ENCODE results near the gene WDR48.

WDR48 gene

DNA sequence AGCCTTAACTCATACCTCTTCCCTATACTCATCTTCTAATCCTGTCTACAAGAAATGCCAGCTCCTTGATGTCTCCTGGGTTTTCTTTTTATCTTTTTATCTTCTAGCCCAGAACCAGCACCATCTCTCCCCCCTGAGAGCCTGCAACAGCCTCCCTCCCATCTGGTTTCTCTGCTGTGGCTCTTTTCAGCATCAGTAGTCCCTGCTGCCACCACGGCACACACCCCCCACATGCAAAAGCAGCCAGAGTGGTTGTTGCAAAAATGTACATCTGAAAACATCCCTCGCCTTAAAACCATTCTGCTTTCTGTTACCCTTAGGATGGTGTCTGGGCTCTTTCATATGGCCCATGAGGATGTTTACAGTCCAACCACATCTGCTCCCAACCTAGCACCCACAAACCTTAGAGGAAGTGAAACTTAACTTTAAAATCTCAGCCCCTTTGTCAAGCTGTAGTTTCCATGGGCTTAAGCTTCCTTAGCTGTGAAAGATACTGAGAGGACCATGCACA lies 56.4 kb downstream of the WDR48 start:
- Histone ChIP-seq H3K4me2 (ENCODE audit: low read length) (peak overlapping the region; percentile 83), H3K4me3 (ENCODE audit: low read depth, low read length, poor library complexity, severe bottlenecking) (peak overlapping the region; percentile 77), H3K4me1 (ENCODE audit: insufficient read depth, low read length, severe bottlenecking) (peaks cover 33% of the 10 kb centered on the region), H4K20me1 (ENCODE audit: insufficient read depth, low read length) (no peaks in the 10 kb centered on the region), H3K27ac (ENCODE audit: low read depth, low read length, poor library complexity, severe bottlenecking) (peak overlapping the region; percentile 76), H3K79me2 (ENCODE audit: insufficient read depth, low read length) (no peaks in the 10 kb centered on the region), H3K9me2 (ENCODE audit: low read depth, low read length) (no peaks in the 10 kb centered on the region), H3K36me3 (ENCODE audit: insufficient read depth, low read length) (no peaks in the 10 kb centered on the region), H2AFZ (ENCODE audit: low read length) (no peak overlapping the region), H3K9ac (ENCODE audit: low read length) (peak overlapping the region; percentile 75; the same call in 1 of the 2 replicates), H3K27me3 (ENCODE audit: insufficient read depth, low read length) (no peaks in the 10 kb centered on the region), H3K9me3 (ENCODE audit: low read length) (no peaks in the 10 kb centered on the region), H3F3A (ENCODE audit: insufficient read depth, low read length) (no peaks in the 10 kb centered on the region)
- TF ChIP-seq EZH2 (IDR thresholded peaks at IDR 0.05; ENCODE audit: borderline replicate concordance, low read length), result no peak

DNA sequence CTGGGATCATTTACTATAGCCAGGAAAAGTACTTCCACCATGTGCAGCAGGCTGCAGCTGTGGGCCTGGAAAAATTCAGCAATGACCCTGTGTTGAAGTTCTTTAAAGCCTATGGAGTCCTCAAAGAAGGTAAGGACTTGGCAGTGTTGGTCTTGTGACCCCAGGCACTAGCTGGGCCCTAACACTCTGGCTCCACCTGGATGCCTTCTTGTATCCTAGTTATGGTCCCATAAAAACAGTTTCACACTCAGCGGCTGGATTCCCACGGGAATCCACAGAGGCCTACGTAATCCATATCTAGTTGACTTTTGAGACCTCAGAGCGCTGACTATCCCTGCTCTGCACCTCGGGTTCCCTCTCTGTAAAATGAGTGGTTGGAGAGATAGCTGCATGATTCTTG lies 57.3 kb downstream of the WDR48 start:
- H3K9ac ChIP-seq (ENCODE audit: low read length), result no peak overlapping the region
- no peak overlapping the region for H3K4me2 ChIP-seq (ENCODE audit: low read length)
- H3K27me3 ChIP-seq (ENCODE audit: insufficient read depth, low read length), result no peaks in the 10 kb centered on the region
- H3F3A ChIP-seq (ENCODE audit: insufficient read depth, low read length), result no peaks in the 10 kb centered on the region
- H3K9me3 ChIP-seq (ENCODE audit: low read length), result no peaks in the 10 kb centered on the region
- H3K79me2 ChIP-seq (ENCODE audit: insufficient read depth, low read length), result no peaks in the 10 kb centered on the region
- no peaks in the 10 kb centered on the region for H3K9me2 ChIP-seq (ENCODE audit: low read depth, low read length)
- H3K4me1 ChIP-seq (ENCODE audit: insufficient read depth, low read length, severe bottlenecking), result peaks cover 33% of the 10 kb centered on the region
- H4K20me1 ChIP-seq (ENCODE audit: insufficient read depth, low read length), result no peaks in the 10 kb centered on the region
- TF ChIP-seq CTCF (IDR thresholded peaks at IDR 0.05; ENCODE audit: low read length) (no peak), EZH2 (IDR thresholded peaks at IDR 0.05; ENCODE audit: borderline replicate concordance, low read length) (no peak)
- H3K4me3 ChIP-seq (ENCODE audit: low read depth, low read length, poor library complexity, severe bottlenecking), result no peak overlapping the region
- H3K36me3 ChIP-seq (ENCODE audit: insufficient read depth, low read length), result no peaks in the 10 kb centered on the region
- no peak overlapping the region for H2AFZ ChIP-seq (ENCODE audit: low read length)
- peak overlapping the region; percentile 76 for H3K27ac ChIP-seq (ENCODE audit: low read depth, low read length, poor library complexity, severe bottlenecking)

DNA sequence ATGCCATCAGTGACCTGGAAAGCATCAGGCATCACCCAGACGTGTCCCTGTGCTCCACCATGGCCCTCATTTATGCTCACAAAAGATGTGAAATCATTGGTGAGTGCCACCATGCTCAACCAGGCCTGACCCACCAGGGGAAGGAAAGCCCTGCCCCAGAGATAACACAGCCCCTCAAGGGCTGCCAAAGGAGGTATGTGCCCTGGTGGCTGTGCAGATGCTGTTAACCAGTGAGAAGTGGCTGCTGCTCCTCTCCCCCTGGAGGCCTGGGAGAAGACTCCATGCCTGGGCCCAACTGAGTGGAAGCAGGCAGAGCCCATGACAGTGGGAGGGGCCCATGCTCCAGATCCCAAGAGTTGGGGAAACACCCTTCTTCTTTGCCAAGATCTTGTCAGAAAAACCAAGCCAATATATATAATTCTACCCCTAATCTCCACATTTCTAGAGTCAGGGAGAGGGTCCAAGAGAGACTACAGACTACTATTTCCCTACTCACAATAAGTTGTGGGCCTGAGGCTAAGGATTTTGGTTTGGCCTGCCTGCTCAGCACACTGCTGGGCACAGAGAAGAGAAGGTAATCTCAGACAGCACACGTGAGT lies 58.3 kb downstream of the WDR48 start:
- peaks cover 32% of the 10 kb centered on the region for H3K4me1 ChIP-seq (ENCODE audit: insufficient read depth, low read length, severe bottlenecking)
- H2AFZ ChIP-seq (ENCODE audit: low read length), result no peak overlapping the region
- H3F3A ChIP-seq (ENCODE audit: insufficient read depth, low read length), result no peaks in the 10 kb centered on the region
- H3K4me2 ChIP-seq (ENCODE audit: low read length), result no peak overlapping the region
- H3K9me3 ChIP-seq (ENCODE audit: low read length), result no peaks in the 10 kb centered on the region
- no peaks in the 10 kb centered on the region for H3K9me2 ChIP-seq (ENCODE audit: low read depth, low read length)
- no peaks in the 10 kb centered on the region for H3K79me2 ChIP-seq (ENCODE audit: insufficient read depth, low read length)
- H3K4me3 ChIP-seq (ENCODE audit: low read depth, low read length, poor library complexity, severe bottlenecking), result no peak overlapping the region
- no peaks in the 10 kb centered on the region for H3K36me3 ChIP-seq (ENCODE audit: insufficient read depth, low read length)
- no peak overlapping the region for H3K9ac ChIP-seq (ENCODE audit: low read length)
- H3K27ac ChIP-seq (ENCODE audit: low read depth, low read length, poor library complexity, severe bottlenecking), result peak overlapping the region; percentile 19
- no peaks in the 10 kb centered on the region for H4K20me1 ChIP-seq (ENCODE audit: insufficient read depth, low read length)
- H3K27me3 ChIP-seq (ENCODE audit: insufficient read depth, low read length), result no peaks in the 10 kb centered on the region
- TF ChIP-seq CTCF (IDR thresholded peaks at IDR 0.05; ENCODE audit: low read length) (no peak), EZH2 (IDR thresholded peaks at IDR 0.05; ENCODE audit: borderline replicate concordance, low read length) (no peak)

- TF ChIP-seq CTCF (IDR thresholded peaks at IDR 0.05; ENCODE audit: low read length), result no peak
- no peak for TF ChIP-seq EZH2 (IDR thresholded peaks at IDR 0.05; ENCODE audit: borderline replicate concordance, low read length)
- Histone ChIP-seq H3K27ac (ENCODE audit: low read depth, low read length, poor library complexity, severe bottlenecking) (no peak overlapping the region), H3K9me2 (ENCODE audit: low read depth, low read length) (no peaks in the 10 kb centered on the region), H2AFZ (ENCODE audit: low read length) (no peak overlapping the region), H3K4me1 (ENCODE audit: insufficient read depth, low read length, severe bottlenecking) (peaks cover 14% of the 10 kb centered on the region), H3K36me3 (ENCODE audit: insufficient read depth, low read length) (no peaks in the 10 kb centered on the region), H3K9me3 (ENCODE audit: low read length) (no peaks in the 10 kb centered on the region), H3K4me2 (ENCODE audit: low read length) (no peak overlapping the region), H3K79me2 (ENCODE audit: insufficient read depth, low read length) (no peaks in the 10 kb centered on the region), H3F3A (ENCODE audit: insufficient read depth, low read length) (no peaks in the 10 kb centered on the region), H4K20me1 (ENCODE audit: insufficient read depth, low read length) (no peaks in the 10 kb centered on the region), H3K4me3 (ENCODE audit: low read depth, low read length, poor library complexity, severe bottlenecking) (no peak overlapping the region), H3K9ac (ENCODE audit: low read length) (no peak overlapping the region), H3K27me3 (ENCODE audit: insufficient read depth, low read length) (no peaks in the 10 kb centered on the region)
Observed at GRCh38 chr3:39112113-39112512, 60.3 kb downstream of the WDR48 start.

Measured in OCI-LY1 (cell line).